Retinal pigment epithelial cell (primary cell): ENCODE data around the gene BCAN.

Experiments
- DNase-seq: peaks from one replicate; pipeline ENCODE4 v3.0.0-alpha.2; 2010; ENCODE audit warnings: low read depth
- H3K4me3 ChIP-seq: 2 replicates; pipeline ENCODE4 v1.5.1; 2011; ENCODE audit warnings: mild to moderate bottlenecking, low read length, control low read depth, moderate library complexity
- CTCF ChIP-seq: conservative IDR thresholded peaks from 2 replicates; pipeline ENCODE4 v1.5.1; 2011; ENCODE audit warnings: low read depth, low read length, control low read depth, inconsistent platforms

The BCAN gene

GRCh38 chr1:156667968-156668709 is 26.2 kb downstream of the BCAN start:
- DNase-seq: no peak
- no peak overlapping the region for H3K4me3 ChIP-seq
- no peak for TF ChIP-seq CTCF

- no peak for TF ChIP-seq CTCF
- H3K4me3 ChIP-seq: no peak overlapping the region
- DNase-seq: no peak
Measured at GRCh38 chr1:156668801-156669637, 27.1 kb downstream of the BCAN start.

- TF ChIP-seq CTCF: no peak
- no peak for DNase-seq
- H3K4me3 ChIP-seq: no peak overlapping the region
Measured at GRCh38 chr1:156669794-156670193, 27.9 kb downstream of the BCAN start.

GRCh38 chr1:156670359-156670758 is 28.4 kb downstream of the BCAN start:
- no peak for TF ChIP-seq CTCF
- DNase-seq: no peak
- H3K4me3 ChIP-seq: no peak overlapping the region

GRCh38 chr1:156670791-156671190 is 28.9 kb downstream of the BCAN start:
- DNase-seq: no peak
- TF ChIP-seq CTCF: no peak
- no peak overlapping the region for H3K4me3 ChIP-seq

- DNase-seq: no peak
- no peak for TF ChIP-seq CTCF
- H3K4me3 ChIP-seq: no peak overlapping the region
Measured at GRCh38 chr1:156671804-156672203, 29.9 kb downstream of the BCAN start.
